GM10266 (cell line): ENCODE measurements around the gene OR4D2.

ENCODE experiments used
- DNase-seq: peaks from one replicate; pipeline ENCODE4 v3.0.0; 2012; ENCODE audit errors: extremely low spot score
- TF ChIP-seq, protein P1 (sequence below): IDR thresholded peaks from 2 replicates; pipeline ENCODE4 v1.5.1; 2012; ENCODE audit warnings: mild to moderate bottlenecking, low read depth; ENCODE audit not compliant: control insufficient read depth, insufficient read depth; ENCODE audit errors: missing control alignments

OR4D2 gene

DNA sequence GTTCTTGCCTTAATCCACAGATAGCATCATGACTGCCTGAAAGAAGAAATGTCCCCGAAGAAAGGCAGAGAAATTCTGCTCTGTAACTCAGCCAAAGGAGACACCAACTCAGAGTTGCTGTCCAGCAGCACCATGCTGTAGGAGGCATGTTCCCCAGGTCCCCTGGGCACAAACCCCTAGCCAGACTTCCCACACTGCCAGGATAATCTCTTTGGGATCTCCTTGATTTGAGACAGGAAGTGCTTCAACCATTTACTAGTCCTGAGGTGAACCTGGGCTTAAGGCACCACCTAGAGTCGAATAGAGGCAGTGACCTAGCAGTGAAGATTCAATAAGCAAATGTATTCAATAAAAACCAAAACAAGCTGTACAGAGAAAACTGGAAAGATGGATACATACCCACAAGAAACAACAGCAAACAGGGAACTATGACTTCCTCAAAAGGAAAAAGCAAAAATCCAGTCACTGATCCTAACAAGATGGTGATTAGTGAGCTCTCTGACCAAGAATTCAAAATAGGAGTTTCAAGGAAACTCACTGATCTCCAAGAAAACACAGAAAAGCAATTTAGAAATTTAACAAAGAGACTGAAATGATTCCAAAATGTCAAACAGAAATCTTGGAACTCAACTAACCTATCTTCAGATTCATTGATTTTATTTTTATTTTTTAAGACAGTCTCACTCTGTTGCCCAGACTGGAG lies 5.7 kb downstream of the OR4D2 start:
- DNase-seq = peak; percentile 45
- TF ChIP-seq, protein P1, sequence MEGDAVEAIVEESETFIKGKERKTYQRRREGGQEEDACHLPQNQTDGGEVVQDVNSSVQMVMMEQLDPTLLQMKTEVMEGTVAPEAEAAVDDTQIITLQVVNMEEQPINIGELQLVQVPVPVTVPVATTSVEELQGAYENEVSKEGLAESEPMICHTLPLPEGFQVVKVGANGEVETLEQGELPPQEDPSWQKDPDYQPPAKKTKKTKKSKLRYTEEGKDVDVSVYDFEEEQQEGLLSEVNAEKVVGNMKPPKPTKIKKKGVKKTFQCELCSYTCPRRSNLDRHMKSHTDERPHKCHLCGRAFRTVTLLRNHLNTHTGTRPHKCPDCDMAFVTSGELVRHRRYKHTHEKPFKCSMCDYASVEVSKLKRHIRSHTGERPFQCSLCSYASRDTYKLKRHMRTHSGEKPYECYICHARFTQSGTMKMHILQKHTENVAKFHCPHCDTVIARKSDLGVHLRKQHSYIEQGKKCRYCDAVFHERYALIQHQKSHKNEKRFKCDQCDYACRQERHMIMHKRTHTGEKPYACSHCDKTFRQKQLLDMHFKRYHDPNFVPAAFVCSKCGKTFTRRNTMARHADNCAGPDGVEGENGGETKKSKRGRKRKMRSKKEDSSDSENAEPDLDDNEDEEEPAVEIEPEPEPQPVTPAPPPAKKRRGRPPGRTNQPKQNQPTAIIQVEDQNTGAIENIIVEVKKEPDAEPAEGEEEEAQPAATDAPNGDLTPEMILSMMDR = peak; percentile 47

DNA sequence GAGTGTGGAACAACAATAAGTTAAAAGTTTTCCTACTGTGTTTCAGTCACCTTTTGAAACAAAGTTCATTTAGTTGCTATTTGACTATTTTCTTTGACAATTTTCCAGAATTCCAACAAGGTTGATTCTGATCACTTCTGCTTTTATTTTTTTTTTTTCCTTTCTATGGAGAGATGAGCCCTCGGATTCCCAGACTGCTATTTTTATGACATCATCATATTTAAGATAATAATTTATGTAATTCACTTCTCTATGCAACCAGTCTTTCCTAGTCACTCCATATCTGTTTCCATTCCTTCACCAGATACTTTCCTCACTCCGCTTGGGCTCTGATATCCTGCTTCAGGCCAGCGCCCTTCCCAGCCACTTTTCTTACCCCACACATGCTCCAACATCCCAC lies 8.1 kb downstream of the OR4D2 start:
- DNase-seq = no peak
- TF ChIP-seq, protein P1 = no peak

DNA sequence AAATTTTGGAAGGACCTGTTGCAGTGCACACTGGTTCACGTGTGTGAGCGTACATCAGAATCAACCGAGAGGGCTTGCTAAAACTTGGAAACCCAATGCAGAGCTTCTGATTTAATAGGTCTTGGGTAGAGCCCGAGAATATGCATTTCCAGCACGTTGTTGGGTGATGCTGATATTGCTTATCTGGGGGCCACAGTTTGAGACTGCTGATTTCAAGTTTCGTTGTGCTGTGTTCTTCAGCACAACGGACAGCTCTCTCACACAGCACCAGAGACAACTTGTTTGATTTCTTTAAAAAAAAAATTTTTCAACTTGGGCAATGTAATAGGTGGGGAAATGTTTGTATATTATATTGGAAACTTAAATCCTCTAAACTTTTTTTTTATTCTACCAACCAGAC lies 9.4 kb downstream of the OR4D2 start:
- TF ChIP-seq, protein P1 = no peak

DNA sequence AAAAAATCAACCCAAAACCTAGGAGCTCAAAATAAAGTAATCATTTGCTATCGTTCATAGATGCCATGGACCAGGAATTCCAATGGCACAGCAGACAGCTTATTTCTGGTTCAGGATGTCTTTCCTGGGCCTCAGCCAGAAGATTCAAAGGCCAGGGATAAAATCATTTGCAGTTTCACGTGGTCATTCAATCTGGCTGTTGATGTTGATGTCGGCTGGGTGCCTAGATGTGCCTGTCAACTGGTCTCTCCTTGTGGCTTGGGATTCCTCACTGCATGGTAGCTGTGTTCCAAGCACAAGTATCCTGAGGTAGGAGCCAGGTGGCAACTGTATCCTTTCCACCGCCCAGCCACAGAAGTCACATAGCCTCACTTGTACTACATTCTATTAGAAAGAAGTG lies 15.0 kb downstream of the OR4D2 start:
- no peak for DNase-seq
- TF ChIP-seq, protein P1 = no peak

More for the DNA sequence above, 9.4 kb downstream of the OR4D2 start:
- DNase-seq = no peak

DNA sequence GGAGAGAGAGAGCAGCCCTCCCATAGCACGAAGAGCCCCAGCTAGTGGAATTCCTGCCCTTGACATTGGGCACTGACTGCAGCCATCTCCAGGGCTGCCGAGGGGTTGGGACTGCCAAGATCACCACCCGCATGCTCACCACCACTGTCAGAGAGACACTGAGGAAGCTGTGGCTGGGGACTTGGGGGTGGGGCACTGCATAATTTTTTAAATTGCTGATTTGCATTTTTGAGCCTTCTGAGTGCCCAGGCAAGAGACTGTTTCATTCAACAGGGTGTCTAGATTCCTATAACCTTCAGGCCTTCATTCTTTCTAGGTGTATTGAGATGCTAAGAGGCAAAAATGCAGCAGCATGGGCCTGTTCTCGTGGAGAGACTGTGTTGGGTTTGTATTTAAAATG lies 16.7 kb downstream of the OR4D2 start:
- TF ChIP-seq, protein P1 = no peak
- no peak for DNase-seq

DNA sequence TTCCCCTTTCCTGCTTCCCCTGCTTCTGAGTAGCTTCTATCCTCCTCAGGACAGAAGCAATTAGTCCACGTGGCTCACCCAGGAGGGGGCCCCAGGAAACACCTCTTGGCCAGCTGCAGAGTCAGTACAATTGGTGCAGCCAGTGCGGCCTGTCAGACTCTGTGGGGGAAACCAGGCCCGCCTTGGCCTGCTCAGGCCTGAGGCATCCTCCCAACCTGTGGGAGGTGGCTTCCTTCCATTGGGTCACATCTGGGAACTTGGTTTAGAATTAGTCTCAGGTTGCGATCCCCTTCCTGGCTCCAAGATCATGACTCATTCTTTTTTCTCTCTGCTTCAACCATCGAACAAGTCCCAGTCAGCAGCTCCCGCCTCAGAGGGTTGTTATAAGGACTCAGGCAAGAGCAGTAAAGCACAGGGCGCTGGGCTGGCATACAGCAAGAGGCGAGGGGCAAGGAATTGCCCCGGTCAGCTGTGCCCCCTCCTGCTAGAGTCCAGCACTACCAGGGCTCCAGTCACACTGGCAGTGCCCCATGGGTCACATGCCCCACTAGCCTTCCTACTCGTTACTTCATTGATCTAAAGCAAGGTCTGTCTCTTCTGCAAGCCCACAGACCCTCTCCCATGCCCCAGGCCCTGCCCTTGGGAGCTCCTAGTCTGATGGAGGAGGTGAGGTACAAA lies 17.7 kb downstream of the OR4D2 start:
- TF ChIP-seq, protein P1 = no peak
- no peak for DNase-seq
